Liver (tissue), 3 donors: Measurements from ENCODE around the gene DOCK1.

Source experiments
- CTCF ChIP-seq: fragments of 150-350 bp; IDR thresholded peaks from 2 replicates; pipeline ENCODE4 v1.5.1; 2017; ENCODE audit warnings: improper control_type of control experiment, low read depth, low read length; ENCODE audit not compliant: missing input control
- EGR1 ChIP-seq, 2 donors: IDR thresholded peaks; 2 replicates each; pipeline ENCODE4 v1.6.1; 2016 to 2018; ENCODE audit warnings: antibody characterized with exemption in 2 of 2, low read depth in 2 of 2
- JUND ChIP-seq, 2 donors: IDR thresholded peaks; 2 replicates each; pipeline ENCODE4 v1.6.1; 2016; ENCODE audit warnings: antibody characterized with exemption in 2 of 2
- TAF1 ChIP-seq: conservative IDR thresholded peaks from 2 replicates; pipeline ENCODE4 v1.6.1; 2016; ENCODE audit warnings: antibody characterized with exemption, mild to moderate bottlenecking
- donor health status: healthy.
- donor health status: healthy.

DNA sequence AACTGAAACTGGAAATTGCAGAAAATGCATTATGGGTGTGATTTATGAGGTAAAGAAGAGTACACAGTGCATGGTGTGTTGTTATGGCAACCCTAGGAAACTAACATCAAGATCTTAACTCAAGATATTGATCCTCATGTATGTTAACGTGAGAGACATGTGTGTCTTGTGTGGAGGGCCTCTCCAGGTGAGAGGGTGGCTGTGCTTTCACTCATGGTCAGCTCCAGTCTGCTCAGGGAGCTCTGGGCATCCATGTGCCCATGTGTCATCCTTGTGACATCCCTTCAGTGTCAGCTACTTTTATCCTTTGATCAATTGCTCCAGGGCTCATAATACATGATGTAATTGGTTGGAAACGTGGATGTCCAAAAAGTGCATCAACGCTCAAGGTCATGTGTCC, 316.1 kb downstream of the DOCK1 start:
- TF ChIP-seq JUND (IDR thresholded peaks at IDR 0.05) (no peak), TAF1 (no peak), CTCF (no peak), EGR1 (IDR thresholded peaks at IDR 0.05; ENCODE audit: low read depth in 2 of 2) (no peak)
